ENCODE measurements around the gene HOXC9.

- TF ChIP-seq CTCF (IDR thresholded peaks at IDR 0.05 in 4 of 5, conservative IDR thresholded peaks at IDR 0.05 in 1 of 5) (no peak), POLR2A (IDR thresholded peaks at IDR 0.05) (no peak)
Observed at GRCh38 chr12:54006559-54007220, 6.7 kb downstream of the HOXC9 start.
